ENCODE data around the gene TRIM49D1.
"Not testable (repeated sequence)": the region's sequence is repeated elsewhere in the genome, so short reads cannot be mapped to it uniquely, and the experiment has no call there.

DNA sequence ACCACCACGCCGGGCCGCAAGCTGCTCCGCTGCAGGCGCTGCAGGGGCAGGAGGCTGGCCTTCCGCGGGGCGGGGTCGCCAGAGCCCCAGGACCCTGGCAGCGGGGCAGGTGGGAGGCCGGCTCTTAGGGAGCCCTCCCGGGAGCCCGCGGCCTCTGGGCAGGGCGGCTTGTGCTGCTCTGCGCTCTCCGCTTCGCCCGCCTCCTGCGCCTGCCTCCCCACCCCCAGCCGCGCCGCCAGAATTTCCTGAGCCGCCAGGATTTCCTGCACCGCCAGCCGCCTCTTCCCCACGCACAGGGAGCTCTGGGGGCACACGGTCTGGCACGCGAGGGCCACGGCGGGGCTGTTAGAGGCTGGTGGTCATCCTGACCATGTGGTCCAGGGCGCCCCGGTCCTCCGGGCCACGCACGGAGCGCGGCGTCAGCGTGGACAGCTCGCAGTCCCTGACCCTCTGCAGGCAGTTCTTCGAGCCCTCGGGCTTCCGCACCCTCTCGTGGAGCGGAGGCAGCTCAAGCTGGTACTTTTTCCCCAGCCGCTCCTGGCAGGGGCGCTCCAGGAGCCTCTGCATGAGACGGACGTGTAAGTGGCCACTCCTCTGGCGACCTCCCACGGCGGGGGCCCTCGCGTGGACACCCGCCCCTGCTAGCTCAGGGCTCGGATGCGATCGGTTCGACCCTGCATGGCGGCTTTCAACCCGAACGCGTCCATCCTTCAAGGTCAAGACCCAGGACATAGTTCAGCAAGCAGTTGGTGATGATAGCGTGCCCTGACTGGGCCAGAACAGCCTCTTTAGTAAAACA, 57.9 kb downstream of the TRIM49D1 start:
- TF ChIP-seq, protein P1, sequence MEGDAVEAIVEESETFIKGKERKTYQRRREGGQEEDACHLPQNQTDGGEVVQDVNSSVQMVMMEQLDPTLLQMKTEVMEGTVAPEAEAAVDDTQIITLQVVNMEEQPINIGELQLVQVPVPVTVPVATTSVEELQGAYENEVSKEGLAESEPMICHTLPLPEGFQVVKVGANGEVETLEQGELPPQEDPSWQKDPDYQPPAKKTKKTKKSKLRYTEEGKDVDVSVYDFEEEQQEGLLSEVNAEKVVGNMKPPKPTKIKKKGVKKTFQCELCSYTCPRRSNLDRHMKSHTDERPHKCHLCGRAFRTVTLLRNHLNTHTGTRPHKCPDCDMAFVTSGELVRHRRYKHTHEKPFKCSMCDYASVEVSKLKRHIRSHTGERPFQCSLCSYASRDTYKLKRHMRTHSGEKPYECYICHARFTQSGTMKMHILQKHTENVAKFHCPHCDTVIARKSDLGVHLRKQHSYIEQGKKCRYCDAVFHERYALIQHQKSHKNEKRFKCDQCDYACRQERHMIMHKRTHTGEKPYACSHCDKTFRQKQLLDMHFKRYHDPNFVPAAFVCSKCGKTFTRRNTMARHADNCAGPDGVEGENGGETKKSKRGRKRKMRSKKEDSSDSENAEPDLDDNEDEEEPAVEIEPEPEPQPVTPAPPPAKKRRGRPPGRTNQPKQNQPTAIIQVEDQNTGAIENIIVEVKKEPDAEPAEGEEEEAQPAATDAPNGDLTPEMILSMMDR (IDR thresholded peaks at IDR 0.05 in 8 of 11, conservative IDR thresholded peaks at IDR 0.05 in 3 of 11), result not testable (repeated sequence)
- TF ChIP-seq POLR2AphosphoS5, POLR2A (IDR thresholded peaks at IDR 0.05): not testable (repeated sequence)
